GM18499 (cell line): Measurements from ENCODE around the gene HMHB1.
"Not testable (repeated sequence)": the region's sequence is repeated elsewhere in the genome, so short reads cannot be mapped to it uniquely, and the experiment has no call there.

Experiments
- ATAC-seq: cut with Tn5 transposase; IDR thresholded peaks from one replicate; pipeline ENCODE4 v1.9.1; 2021; ENCODE audit warnings: moderate number of reproducible peaks; ENCODE audit not compliant: insufficient read depth, unreplicated experiment

HMHB1 gene

DNA sequence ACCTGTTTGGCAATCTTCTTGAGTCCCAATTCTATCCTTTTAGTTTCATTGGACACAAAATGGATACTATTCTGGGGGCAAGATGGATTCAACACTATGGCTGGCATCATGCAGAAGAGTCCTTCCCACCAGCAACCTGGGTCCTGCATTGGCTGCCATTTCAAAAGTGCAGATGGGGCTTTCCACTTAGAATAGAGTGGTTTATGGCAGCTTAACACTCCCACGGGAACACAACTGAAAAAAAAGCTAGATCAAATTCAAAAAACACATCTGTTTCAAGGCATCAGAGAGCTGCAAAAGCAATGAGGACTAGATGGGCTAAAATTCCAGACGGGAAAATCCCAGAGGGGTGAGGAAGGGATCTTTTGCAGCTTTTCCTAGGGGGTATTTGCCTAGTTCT, 11.2 kb upstream of the HMHB1 start:
- no peak for ATAC-seq

GRCh38 chr5:143801252-143801939, 10.6 kb upstream of the HMHB1 start:
- no peak for ATAC-seq

GRCh38 chr5:143805861-143806260, 6.1 kb upstream of the HMHB1 start:
- no peak for ATAC-seq

DNA sequence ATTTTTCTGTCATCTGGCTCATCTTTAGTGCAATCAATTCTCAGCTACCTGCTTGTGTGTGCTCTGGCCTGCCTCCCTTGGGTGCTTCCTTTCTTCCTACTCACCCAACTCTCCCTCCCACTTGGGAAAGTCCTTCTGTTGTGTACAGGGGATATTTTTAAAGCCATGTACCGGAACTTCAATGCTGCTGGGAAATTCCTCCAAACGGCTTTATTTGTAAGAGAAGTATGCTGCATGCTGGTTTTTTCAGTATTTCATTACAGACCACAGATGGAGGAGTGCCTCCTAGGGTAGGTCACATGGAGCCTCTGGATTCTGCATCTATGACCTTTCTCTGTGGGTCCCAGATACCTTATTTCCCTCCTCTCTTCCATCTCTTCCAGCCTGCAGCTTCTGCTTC, 5.4 kb upstream of the HMHB1 start:
- ATAC-seq: no peak

DNA sequence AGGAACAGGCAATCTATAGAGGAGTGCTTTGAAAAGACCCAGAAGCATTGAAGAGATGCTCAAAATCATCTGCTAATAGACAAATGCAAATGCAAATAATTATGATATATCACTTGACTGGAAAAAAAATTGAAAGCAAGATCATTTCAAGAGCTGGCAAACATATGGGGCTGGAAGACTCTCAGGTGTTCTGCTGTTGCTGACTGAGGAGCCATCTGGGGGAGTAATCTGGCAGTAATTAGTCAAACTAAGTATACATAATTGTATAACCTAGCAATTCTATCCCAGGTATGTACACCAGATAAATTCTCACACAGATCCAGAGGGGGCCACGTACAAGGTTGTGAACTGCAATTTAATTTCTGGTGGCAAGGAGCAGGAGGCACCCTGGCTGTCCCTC, 4.6 kb upstream of the HMHB1 start:
- ATAC-seq: no peak

GRCh38 chr5:143816370-143816769, 4.4 kb downstream of the HMHB1 start:
- ATAC-seq: not testable (repeated sequence)

DNA sequence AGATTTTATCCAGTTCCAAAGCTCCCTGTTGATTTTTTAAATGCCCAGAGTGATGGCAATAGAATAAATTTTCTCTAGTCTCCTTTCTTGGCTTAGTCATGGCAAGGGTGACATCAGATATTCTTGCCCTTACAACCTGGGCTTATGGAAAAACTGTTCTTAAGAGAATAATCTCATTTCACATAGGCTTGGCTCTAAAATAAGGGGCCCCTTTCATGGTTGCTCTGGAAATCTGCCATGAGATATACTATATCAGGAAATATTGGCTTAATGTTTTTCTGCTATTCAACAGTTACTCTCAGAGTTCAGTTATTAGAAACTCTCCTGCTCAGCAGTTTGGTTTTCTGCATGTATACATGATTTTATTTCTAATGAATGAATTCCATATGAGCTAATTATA, 7.8 kb downstream of the HMHB1 start:
- ATAC-seq: no peak

GRCh38 chr5:143820451-143820850, 8.5 kb downstream of the HMHB1 start:
- ATAC-seq: no peak

DNA sequence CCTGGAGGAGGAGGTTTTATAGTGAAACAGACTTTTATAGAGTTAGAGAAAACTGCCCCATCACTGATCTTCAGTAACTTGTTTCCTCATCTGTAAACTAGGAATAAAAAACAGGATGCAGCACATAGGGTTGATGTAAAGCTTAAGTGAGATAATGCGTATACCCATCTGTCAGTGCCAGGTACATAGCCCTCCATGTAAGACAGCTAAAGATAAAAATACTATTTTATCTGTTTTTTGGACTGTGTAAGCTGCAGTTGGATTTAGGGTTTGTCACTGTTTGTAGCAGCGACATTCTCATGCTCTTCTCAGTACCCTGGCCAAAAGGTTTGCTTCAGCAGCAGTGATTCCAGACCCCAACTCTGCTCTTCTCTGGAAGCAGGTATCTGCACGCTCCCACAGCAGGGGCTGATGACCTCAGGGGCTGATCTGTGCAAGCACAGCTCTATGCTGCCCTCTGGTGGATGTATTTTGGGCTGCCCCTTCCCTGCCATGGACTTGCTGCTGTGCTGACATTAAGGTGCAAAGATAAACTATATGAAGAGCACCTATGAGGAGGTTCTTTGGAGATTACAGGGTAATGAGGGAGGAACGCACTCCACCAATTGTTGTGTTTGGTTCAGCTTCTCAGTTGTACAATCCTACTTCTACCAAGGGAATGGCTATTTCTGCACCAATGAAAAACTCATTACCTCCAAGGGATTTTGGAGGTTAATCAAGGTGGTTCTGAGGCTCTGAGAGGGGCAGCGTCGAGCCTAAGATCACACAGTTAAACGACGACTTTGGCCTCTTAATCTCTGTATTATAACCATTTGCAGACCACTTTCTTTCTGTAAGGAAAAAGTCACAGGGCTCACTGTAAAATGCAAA, 13.1 kb downstream of the HMHB1 start:
- ATAC-seq: peak; percentile 45

DNA sequence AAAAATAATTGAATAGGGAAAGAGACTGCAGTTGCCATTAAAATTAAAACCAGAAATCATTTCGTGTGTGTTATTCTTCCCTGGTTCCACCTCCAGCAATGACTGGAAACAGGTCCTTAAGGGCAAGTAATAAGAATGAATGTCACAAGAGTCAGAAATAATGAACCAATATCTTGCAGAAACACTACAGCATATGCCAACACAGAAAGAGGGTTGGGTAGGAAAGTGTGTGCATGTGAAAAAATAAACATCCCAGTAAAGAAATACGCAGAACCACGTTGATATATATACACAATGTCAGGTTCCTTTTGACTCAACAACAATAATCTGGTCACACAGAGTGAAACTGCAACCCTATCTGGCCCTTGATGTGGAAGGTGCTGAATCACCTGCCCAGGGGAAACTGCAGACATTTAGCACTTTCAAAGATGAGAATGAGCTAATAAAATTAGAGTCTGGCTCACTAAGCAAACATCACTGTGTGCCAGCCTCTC, 15.0 kb downstream of the HMHB1 start:
- peak; percentile 95 for ATAC-seq

DNA sequence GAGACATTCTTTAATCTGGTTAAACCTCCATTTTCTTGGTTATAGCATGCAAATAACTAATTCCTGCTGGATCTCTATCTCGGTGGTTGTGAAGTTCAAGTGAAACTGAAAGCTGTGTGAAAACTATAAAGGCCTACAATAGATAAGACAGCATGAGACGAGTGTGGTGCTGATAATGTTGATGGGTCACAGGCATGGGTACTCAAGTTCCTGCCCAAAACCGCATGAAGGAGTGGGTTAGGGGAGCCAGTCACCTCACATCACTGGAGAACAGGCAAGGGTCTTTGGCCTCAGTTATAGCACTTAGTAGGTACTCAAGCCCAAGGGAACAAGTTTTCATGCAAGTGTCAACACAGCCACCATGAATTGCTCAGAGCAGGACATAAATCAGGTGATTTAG, 16.7 kb downstream of the HMHB1 start:
- ATAC-seq: no peak

DNA sequence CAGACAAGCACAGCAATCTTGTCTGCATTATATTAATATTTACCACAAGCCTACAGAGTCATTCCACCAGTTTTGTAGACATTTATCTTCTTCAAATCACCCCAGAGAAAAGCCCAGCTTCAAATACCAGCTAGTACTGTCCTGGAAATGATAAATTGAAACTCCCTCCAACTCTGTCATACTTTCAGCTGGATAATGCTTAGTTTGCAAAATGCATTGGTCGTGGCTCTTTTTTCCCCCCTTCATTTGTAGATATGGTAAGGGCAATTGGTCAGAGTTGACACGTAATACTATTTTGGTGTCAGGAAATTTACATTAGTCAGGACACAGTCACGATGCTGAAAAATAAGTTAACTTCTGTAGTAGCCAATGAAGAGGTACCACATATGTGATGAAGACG, 21.2 kb downstream of the HMHB1 start:
- no peak for ATAC-seq

GRCh38 chr5:143835251-143835650, 23.3 kb downstream of the HMHB1 start:
- no peak for ATAC-seq

- ATAC-seq: no peak
These were observed 24.3 kb downstream of the HMHB1 start for GRCh38 chr5:143836161-143836725.

DNA sequence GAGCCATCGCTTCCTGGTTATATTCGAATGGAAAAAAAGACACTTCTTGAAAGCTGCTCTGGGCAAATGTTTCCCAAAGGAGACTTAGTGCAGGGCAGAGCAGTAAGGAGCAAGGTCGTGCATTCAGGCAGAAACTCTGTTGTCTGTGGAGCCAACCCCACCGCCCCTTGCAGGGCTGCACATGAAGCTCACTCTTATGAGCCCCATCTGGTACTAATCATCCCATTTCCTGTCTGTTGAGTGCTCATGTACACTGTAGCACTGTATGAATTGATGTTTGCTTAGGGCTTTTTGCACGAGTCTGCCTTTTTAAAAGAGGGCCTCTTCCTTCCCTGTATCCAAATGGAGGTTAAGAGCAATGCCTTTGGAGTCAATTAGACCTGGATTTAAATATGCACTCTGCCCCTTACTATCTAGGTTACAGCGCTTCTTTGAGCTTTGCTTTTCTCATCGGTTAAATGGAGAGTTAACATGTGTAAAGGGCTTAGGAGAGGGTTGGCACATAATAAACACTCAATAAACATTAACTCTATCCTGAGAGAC, 25.4 kb downstream of the HMHB1 start:
- no peak for ATAC-seq

DNA sequence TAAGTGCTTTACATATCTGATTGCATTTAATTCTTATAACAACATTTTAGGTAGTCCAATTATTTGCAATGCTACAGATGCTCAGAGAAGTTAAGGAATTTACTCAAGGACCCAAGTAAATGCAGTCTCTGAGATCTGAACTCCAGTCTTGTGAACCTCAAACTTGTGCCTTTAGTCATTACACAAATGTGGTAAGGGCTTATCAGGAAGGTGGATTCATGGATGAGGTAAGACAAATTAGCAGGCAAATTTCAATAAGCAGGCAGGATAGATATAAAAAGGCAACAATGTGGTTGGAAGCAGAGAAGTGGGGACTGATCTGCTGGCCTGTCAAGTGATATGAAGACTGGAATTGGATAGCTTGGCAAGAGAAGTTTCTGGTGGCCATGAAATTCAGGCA, 29.5 kb downstream of the HMHB1 start:
- no peak for ATAC-seq

DNA sequence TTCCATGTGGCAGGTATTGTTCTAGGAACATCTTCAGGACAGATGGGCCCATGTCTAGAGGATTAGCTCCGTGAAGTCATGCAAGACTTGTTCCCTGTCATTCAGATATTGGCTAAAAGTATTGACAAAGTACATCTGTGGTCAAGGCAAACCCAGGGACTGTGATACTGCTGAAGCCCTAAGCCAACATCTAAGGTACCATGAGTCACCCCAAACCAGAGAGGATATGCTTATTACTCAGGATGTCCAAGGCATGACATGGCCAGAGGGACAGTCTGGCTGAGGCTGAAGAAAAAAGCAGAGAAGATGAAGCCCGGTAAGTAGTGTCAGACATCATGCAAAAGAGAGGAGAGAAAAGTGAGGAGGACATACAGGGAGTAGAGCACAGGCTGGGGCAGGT, 31.0 kb downstream of the HMHB1 start:
- ATAC-seq: no peak

DNA sequence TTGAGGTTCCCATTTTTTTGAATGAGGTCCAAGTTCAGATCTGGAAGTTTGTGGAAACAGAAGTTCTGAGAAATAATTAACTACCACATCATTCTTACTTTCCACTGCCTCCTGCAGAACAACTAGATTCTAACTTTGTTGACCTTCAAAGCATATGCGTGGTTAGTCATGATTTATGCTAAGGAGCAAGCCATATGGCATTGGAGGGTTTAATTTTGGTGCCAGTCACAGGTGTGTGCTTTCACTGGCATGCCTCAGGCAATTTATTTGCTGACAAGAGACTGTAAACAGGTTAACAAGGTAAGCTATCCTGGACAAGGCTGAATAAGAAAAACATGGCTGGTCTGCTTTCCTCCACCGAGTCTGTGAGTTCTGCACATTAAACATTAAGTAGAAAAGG, 31.5 kb downstream of the HMHB1 start:
- ATAC-seq: no peak

GRCh38 chr5:143850050-143850683, 38.2 kb downstream of the HMHB1 start:
- ATAC-seq: peak; percentile 63

GRCh38 chr5:143851383-143851782, 39.4 kb downstream of the HMHB1 start:
- no peak for ATAC-seq

GRCh38 chr5:143860211-143860610, 48.2 kb downstream of the HMHB1 start:
- ATAC-seq: no peak
